Right renal cortex interstitium (tissue), 3 donors: ENCODE results near the gene OR51G1. TPM values are rescaled to one million over a fixed set of nuclear protein-coding genes. Genes with fewer than 3 reads are reported as not detected.

Experiments
- DNase-seq, 3 donors: peaks; one replicate each; pipeline ENCODE4 v3.0.0-alpha.2; 2013; ENCODE audit warnings: low read depth in 3 of 3, low spot score in 2 of 3
- polyA plus RNA-seq, 3 donors: library from polyadenylated mRNA; unstranded; fragments of 120-200 nt; gene quantifications; one replicate each; pipeline ENCODE4 v1.2.1, GENCODE V29; 2013; ENCODE audit not compliant: insufficient read length in 3 of 3

OR51G1 gene
- polyA plus RNA-seq, 3 donors, result not detected

DNA sequence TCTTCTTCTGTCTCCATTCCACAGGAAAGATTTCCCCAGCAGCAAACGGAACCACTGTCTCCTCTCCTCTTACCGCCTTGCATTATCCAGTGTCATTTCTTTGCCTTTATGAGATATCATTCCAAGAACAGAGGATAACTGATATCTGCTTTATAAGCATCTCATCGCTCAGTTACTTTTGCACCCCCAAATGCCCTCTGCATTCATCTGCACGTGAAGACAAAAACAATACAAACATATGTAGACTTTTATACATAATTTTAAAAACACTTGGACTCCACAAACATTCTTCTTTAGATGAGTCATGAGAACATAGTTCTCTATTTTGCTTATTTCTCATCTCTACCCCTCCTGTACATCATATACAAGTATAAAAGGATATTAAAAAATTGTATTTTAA, 43.0 kb downstream of the OR51G1 start:
- DNase-seq, result no peak

Other genes with a start within 250 kb of the OR51G1 start
- under 1 TPM; 0.52 to 0.64 (median 0.53) TPM for gene OR51E2, start 226.5 kb downstream of the OR51G1 start, polyA plus RNA-seq
- under 1 TPM; 0.31 to 0.50 (median 0.39) TPM for gene MMP26, start 219.6 kb downstream of the OR51G1 start, polyA plus RNA-seq
- gene OR51F1, start 154.4 kb downstream of the OR51G1 start, polyA plus RNA-seq, result not detected
- gene OR52R1, start 120.0 kb downstream of the OR51G1 start, polyA plus RNA-seq, result not detected
- gene OR51F2, start 103.0 kb downstream of the OR51G1 start, polyA plus RNA-seq, result not detected
- not detected for gene OR51S1, start 75.1 kb downstream of the OR51G1 start, polyA plus RNA-seq
- not detected for gene OR51T1, start 42.4 kb downstream of the OR51G1 start, polyA plus RNA-seq
- not detected for gene OR51A7, start 20.6 kb downstream of the OR51G1 start, polyA plus RNA-seq
- not detected for gene OR51G2, start 5.0 kb downstream of the OR51G1 start, polyA plus RNA-seq
- not detected for gene OR51A4, start 23.3 kb upstream of the OR51G1 start, polyA plus RNA-seq
- not detected for gene OR51A2, start 31.4 kb upstream of the OR51G1 start, polyA plus RNA-seq
- gene OR51L1, start 70.5 kb upstream of the OR51G1 start, polyA plus RNA-seq, result under 1 TPM in 2 of 3 donors, not detected in 1; 0.08 TPM
- gene OR52J3, start 122.2 kb upstream of the OR51G1 start, polyA plus RNA-seq, result not detected
- not detected for gene OR52E2, start 135.3 kb upstream of the OR51G1 start, polyA plus RNA-seq
- not detected for gene OR52E1, start 145.2 kb upstream of the OR51G1 start, polyA plus RNA-seq
- not detected for gene OR52A5, start 214.0 kb upstream of the OR51G1 start, polyA plus RNA-seq
- gene OR52A1, start 230.4 kb upstream of the OR51G1 start, polyA plus RNA-seq, result under 1 TPM in 1 of 3 donors, not detected in 2; 0.03 TPM